SU-DHL-6 (cell line): ENCODE results near the gene INPP5E.

Experiments
- H2AFZ ChIP-seq: fragments of 200-600 bp; sonication (generic); 2 replicates; pipeline ENCODE4 v1.6.1; 2014; ENCODE audit warnings: low read depth, mild to moderate bottlenecking, moderate library complexity, mixed read lengths, antibody characterized with exemption, low read length; ENCODE audit not compliant: severe bottlenecking
- H3F3A ChIP-seq: fragments of 200-600 bp; shearing (Covaris generic); 2 replicates; pipeline ENCODE4 v1.6.0; 2016; ENCODE audit warnings: antibody characterized with exemption, mild to moderate bottlenecking; ENCODE audit not compliant: insufficient read depth
- H3K27ac ChIP-seq: fragments of 200-600 bp; sonication (generic); 2 replicates; pipeline ENCODE4 v1.5.1; 2016; ENCODE audit warnings: low read depth, mild to moderate bottlenecking, low read length, moderate library complexity, mixed read lengths
- H3K27me3 ChIP-seq: fragments of 200-600 bp; sonication (generic), shearing (Covaris generic); 2 replicates; pipeline ENCODE4 v1.6.0; 2014; ENCODE audit warnings: mild to moderate bottlenecking, low read length
- H3K36me3 ChIP-seq: fragments of 200-600 bp; sonication (generic); 2 replicates; pipeline ENCODE4 v1.6.1; 2014; ENCODE audit warnings: mild to moderate bottlenecking, low read length, mixed read lengths
- H3K4me2 ChIP-seq: fragments of 300-600, 200-600 bp; shearing (Covaris generic), sonication (generic); 2 replicates; pipeline ENCODE4 v1.6.0; 2014; ENCODE audit warnings: low read length, low read depth, mild to moderate bottlenecking; ENCODE audit not compliant: poor library complexity, severe bottlenecking
- H3K4me3 ChIP-seq: fragments of 200-600 bp; sonication (generic); 2 replicates; pipeline ENCODE4 v1.5.1; 2014; ENCODE audit warnings: antibody characterized with exemption, low read length, mild to moderate bottlenecking, mixed read lengths; ENCODE audit not compliant: insufficient read depth, poor library complexity, severe bottlenecking
- H3K79me2 ChIP-seq: fragments of 200-600 bp; sonication (generic); 2 replicates; pipeline ENCODE4 v1.6.1; 2014; ENCODE audit warnings: mild to moderate bottlenecking, low read length, moderate library complexity; ENCODE audit not compliant: insufficient read depth
- H3K9ac ChIP-seq: fragments of 200-600 bp; sonication (generic); 2 replicates; pipeline ENCODE4 v1.7.0; 2014; ENCODE audit warnings: mild to moderate bottlenecking, low read length
- H3K9me2 ChIP-seq: fragments of 200-600 bp; sonication (generic); replicated peaks from 2 replicates; pipeline ENCODE4 v1.6.1; 2014; ENCODE audit warnings: low read length; ENCODE audit not compliant: insufficient read depth
- H3K9me3 ChIP-seq: fragments of 200-600 bp; sonication (generic); 2 replicates; pipeline ENCODE4 v1.6.1; 2014; ENCODE audit warnings: low read length, mixed read lengths; ENCODE audit not compliant: insufficient read depth
- H4K20me1 ChIP-seq: fragments of 200-600 bp; sonication (generic); 2 replicates; pipeline ENCODE4 v1.6.1; 2014; ENCODE audit warnings: low read depth, mild to moderate bottlenecking, antibody characterized with exemption, low read length, moderate library complexity, mixed read lengths
- CTCF ChIP-seq: fragments of 200-600 bp; sonication (generic); IDR thresholded peaks from one replicate; pipeline ENCODE4 v1.5.1; 2017; ENCODE audit warnings: antibody characterized with exemption, mild to moderate bottlenecking, low read length, moderate library complexity; ENCODE audit not compliant: insufficient read depth, poor library complexity, severe bottlenecking
- EZH2phosphoT487 ChIP-seq: fragments of 200-600 bp; sonication (generic), shearing (Covaris generic); conservative IDR thresholded peaks from 2 replicates; pipeline ENCODE4 v1.6.1; 2018; ENCODE audit warnings: mild to moderate bottlenecking, antibody characterized with exemption, low read length, moderate library complexity, mixed read lengths

INPP5E gene

GRCh38 chr9:136465500-136466154 lies 26.0 kb upstream of the INPP5E start:
- no peak overlapping the region for H3K27ac ChIP-seq
- H3K4me2 ChIP-seq = no peak overlapping the region
- H3K27me3 ChIP-seq = no peaks in the 10 kb centered on the region
- H3K4me3 ChIP-seq = no peak overlapping the region
- H2AFZ ChIP-seq = no peak overlapping the region
- peaks cover 3% of the 10 kb centered on the region; the same call in 1 of the 2 replicates for H3K36me3 ChIP-seq
- no peak overlapping the region for H3K9ac ChIP-seq
- H3K79me2 ChIP-seq = no peaks in the 10 kb centered on the region; the same call in 1 of the 2 replicates
- TF ChIP-seq EZH2phosphoT487 (no peak), CTCF (no peak)
- no peaks in the 10 kb centered on the region for H3F3A ChIP-seq
- no peaks in the 10 kb centered on the region for H3K9me2 ChIP-seq
- H3K9me3 ChIP-seq = no peaks in the 10 kb centered on the region
- no peaks in the 10 kb centered on the region for H4K20me1 ChIP-seq

- Histone ChIP-seq H4K20me1 (no peaks in the 10 kb centered on the region), H3K9me2 (no peaks in the 10 kb centered on the region), H2AFZ (no peak overlapping the region), H3K36me3 (peaks cover 3% of the 10 kb centered on the region; the same call in 1 of the 2 replicates), H3K27ac (no peak overlapping the region), H3K4me3 (no peak overlapping the region), H3K4me2 (no peak overlapping the region), H3K79me2 (no peaks in the 10 kb centered on the region), H3K9ac (no peak overlapping the region), H3K27me3 (no peaks in the 10 kb centered on the region), H3K9me3 (no peaks in the 10 kb centered on the region), H3F3A (no peaks in the 10 kb centered on the region)
- TF ChIP-seq CTCF (no peak), EZH2phosphoT487 (no peak)
These were observed 24.6 kb upstream of the INPP5E start for GRCh38 chr9:136464241-136464640.

- H3K4me3 ChIP-seq = no peak overlapping the region
- no peaks in the 10 kb centered on the region for H3K27me3 ChIP-seq
- no peak overlapping the region for H2AFZ ChIP-seq
- H3K9me2 ChIP-seq = no peaks in the 10 kb centered on the region
- no peak overlapping the region for H3K9ac ChIP-seq
- peaks cover 3% of the 10 kb centered on the region; the same call in 1 of the 2 replicates for H3K36me3 ChIP-seq
- H3K27ac ChIP-seq = no peak overlapping the region
- TF ChIP-seq EZH2phosphoT487 (no peak), CTCF (no peak)
- no peak overlapping the region for H3K4me2 ChIP-seq
- H3K79me2 ChIP-seq = no peaks in the 10 kb centered on the region
- H3F3A ChIP-seq = no peaks in the 10 kb centered on the region
- no peaks in the 10 kb centered on the region for H3K9me3 ChIP-seq
- no peaks in the 10 kb centered on the region for H4K20me1 ChIP-seq
These were observed 23.9 kb upstream of the INPP5E start for GRCh38 chr9:136463578-136463977.
